IPS-NIHi11 (cell line): Measurements from ENCODE around the gene BEND7.
"Not testable (repeated sequence)": the region's sequence is repeated elsewhere in the genome, so short reads cannot be mapped to it uniquely, and the experiment has no call there.

ENCODE experiments used
- DNase-seq: peaks from one replicate; pipeline ENCODE4 v3.0.0; 2012; ENCODE audit warnings: mixed read lengths, low spot score

The BEND7 gene

GRCh38 chr10:13483073-13483472 lies 45.7 kb downstream of the BEND7 start:
- DNase-seq, result no peak

DNA sequence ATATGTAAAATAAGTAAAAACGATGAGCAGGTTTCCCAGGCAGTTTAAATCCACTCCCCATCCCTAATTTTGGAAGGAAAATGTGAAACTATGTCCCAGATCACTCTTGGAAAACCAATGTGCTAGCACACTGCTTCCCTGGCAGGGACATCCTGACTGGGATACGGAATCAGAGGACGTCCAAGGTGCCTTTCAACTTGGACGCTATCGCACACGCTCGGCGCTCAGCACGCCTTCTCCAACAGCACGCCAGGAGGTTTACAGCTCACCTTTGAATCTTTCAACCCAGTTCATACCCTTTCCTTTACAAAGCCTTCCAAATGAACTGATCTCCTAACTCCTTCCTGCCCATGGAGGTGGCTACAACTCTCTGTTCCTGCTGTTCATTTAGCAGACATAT lies 47.1 kb downstream of the BEND7 start:
- no peak for DNase-seq

DNA sequence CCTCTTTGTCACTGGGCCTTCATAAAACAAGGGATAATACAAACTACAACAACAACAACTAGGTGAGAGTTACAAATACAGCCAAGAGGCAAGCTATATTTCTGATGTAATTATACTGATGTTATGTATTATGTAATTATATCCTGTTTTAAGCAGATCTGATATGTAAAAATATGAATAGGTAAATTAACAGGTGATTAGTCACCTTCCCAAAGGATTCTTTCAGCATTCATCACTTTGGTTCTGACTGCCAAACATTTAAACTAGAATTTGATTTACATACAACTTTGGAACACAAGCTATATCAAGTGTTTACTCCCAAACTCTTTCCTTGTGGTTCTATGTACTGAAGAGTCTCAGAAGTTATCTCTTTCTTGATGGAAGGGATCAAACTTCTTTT lies 53.7 kb downstream of the BEND7 start:
- DNase-seq, result no peak

DNA sequence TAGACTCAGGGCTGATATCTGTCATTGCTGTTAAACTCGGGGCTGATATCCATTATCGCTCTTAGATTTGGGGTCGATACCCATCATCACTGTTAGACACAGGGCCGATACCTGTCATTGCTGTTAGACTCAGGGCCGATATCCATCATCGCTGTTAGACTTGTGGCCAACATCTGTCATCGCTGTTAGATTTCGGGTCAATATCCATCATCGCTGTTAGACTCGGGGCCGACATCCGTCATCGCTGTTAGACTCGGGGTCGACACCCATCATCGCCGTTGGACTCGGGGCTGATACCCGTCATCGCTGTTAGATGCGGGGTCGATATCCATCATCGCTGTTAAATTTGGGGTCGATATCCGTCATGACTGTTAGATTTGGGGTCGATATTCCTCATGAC lies 54.8 kb downstream of the BEND7 start:
- no peak for DNase-seq

GRCh38 chr10:13472359-13472758 lies 56.5 kb downstream of the BEND7 start:
- no peak for DNase-seq

DNA sequence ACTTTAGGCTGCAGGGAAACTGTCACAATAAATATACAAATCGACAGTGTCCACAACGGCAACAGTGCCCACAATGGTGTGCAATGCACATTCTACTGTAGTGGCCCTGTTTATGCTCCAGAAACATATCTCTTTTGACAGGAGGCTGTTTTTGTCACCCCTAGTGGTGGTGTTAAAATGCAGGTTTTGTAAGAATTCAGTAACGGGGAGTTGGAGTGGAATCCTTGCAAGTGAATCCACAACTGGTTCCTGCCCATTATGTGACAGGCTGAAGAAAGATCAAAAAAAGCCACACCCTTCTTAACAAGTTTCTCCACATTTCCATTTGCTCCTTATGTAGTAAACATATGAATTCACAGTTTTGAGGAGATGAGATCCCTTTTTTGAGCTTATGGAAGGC lies 58.5 kb downstream of the BEND7 start:
- no peak for DNase-seq

DNA sequence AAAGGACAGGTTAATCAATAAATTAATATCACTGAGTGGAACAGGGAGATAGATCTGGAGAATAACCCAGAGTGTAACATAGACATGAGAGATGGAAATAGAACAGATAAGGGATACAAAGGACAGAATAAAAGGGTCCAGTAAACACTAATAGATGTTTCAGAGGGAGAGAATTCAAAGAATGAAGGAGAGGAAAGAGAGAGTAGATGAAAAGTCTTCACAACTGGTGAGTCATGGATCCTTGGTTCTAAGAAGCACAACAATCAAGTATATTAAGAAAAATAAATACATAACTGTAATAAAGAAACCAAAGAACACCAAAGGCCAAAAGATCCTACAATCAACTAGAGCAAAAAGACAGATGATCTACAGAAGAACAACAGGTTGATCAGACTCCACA lies 66.3 kb downstream of the BEND7 start:
- DNase-seq, result no peak

DNA sequence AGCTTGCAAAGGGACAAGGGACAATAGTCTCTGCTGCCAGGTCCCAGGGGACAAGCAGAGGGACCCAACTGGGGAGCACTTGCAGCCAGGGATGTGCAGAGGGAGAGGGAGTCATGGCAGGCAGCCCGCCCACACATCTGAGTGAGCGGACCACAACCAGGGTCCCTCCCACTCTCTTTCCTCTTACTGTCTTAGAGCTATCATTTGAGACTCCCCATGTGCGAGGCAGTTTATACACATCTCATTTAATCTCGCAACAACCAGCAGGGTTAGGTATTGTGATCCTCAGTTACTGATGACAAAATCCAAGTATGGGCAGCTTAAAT lies 70.2 kb downstream of the BEND7 start:
- no peak for DNase-seq

- no peak for DNase-seq
Observed at GRCh38 chr10:13457958-13458686, 70.7 kb downstream of the BEND7 start.

- DNase-seq, result peak; percentile 31
Observed at GRCh38 chr10:13453896-13454295, 74.9 kb downstream of the BEND7 start.

DNA sequence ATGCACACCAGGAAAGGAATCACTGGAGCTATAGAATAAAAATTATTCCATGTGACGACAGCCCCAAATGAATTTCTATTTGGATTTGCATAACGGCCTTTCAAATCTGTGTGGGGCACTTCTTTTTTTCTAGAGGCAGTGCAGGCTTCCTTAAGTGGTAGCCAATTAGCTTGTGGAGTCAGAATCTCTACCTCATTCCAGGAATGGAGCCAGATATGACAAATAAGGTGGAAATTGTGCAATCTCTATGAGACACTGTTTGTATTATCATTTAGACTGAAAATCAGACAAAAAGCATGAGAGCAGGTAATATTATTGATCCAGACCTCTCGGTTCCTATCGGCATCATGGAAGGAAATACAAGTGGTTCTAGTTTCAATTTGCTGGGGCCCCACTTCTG lies 78.7 kb downstream of the BEND7 start:
- no peak for DNase-seq

DNA sequence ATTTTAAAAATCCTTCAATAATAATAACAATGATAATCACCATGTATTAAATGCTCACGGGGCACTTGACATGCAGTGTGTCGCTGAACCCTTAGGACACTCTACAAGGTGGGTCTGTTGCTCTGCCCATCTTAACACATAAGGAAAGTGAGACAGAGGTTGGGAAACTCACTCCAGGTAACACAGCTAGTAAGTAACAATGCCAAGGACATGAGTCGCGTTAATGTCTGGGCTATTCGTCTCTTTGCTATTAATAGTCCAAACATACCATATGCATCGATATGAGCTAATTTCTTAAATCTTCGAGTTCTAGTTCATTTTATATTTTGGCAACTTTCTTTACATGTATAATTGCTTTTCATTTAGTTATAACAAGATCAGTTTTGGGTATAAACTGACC lies 79.5 kb downstream of the BEND7 start:
- no peak for DNase-seq

DNA sequence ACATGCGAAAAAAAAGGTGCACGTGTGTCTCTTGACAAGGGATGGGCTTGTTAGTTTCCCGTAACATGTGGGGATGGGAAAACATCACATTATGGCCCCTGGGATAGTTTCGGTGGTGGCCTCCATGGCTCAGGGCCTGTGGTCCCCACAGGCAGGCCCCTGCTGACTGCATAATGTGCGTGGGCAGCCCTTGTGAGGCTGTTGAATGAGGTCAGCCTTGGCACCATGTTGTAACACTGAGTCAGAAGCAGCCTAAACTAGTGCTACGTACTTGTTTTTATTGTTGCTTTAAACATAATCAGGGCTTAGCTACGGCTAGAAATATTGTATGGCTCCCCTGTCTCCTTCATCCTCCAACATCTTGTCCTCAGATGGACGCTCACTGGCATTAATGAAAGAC lies 80.6 kb downstream of the BEND7 start:
- DNase-seq, result no peak

DNA sequence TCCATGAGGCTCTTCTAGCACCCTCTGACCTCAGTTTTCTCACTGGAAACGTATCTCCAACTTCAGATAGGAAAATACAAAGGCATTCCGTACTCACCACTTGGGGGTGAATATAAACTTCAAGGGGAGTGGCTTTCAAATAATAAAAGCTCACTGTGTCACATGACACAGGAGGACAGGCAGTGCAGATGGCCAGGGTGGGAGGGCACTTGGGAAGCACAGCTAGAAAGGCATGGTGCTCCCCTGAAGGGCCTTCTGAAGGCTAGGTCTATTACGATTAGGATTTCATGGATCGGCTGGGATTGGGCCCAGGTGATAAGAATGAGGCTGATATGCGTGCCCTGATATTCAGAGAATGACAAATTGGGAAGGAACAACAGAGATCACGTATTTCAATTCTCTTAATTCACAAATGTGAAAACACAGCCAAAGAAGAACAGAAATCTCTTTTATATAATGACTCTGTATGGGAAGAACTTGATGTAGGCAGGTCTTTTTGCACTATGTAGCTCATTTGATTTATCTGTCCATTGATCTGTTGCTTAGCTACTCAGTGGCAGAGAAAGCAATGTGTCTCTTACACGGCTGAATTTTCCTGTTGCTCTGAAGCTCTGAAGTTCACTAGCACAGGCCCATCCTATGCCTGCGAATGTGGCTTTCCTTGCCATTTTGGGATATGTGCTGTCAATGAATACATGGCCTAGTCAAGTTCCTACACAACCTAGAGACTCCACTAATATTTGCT lies 83.0 kb downstream of the BEND7 start:
- DNase-seq, result no peak

- DNase-seq, result no peak
Observed at GRCh38 chr10:13441476-13441875, 87.3 kb downstream of the BEND7 start.

- peak; percentile 90 for DNase-seq
Observed at GRCh38 chr10:13440185-13441061, 88.4 kb downstream of the BEND7 start.

GRCh38 chr10:13439313-13440184 lies 89.3 kb downstream of the BEND7 start:
- DNase-seq, result peak; percentile 57

GRCh38 chr10:13437026-13437555 lies 91.7 kb downstream of the BEND7 start:
- no peak for DNase-seq

DNA sequence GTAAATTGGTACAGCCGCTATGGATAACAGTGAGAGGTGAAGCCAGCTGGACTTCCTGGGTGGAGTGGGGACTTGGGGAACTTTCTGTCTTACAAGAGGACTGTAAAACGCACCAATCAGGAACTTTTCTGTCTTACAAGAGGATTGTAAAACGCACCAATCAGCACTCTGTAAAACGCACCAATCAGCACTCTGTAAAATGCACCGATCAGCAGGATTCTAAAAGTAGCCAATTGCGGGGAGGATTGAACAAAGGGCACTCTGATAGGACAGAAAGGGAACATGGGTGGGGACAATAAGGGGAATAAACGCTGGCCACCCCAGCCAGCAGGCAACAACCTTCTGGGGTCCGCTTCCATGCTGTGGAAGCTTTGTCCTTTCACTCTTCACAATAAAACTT lies 100.9 kb downstream of the BEND7 start:
- DNase-seq, result not testable (repeated sequence)

DNA sequence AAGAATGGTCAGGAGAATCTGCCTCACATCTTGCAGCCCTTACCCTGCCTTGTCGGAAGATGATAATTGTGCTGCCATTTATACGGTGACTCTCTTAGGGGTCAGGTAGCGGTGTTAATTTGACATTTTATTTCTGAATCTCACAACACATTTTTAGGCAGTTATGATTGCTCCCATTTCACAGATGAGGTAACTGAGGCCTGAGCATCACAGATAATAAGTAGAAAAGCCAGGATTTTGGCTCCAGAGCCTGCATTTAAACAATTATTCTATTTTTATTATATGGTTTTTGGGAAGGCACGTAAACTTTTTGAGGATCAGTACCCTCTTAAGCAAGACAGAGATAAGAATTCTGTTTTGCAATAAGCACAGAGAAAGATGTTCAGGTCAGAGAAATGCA lies 103.4 kb downstream of the BEND7 start:
- no peak for DNase-seq

GRCh38 chr10:13422800-13423199 lies 106.0 kb downstream of the BEND7 start:
- no peak for DNase-seq
